Measurements from ENCODE around the gene PLXNC1.

GRCh38 chr12:94126067-94126466, 22.3 kb upstream of the PLXNC1 start:
- TF ChIP-seq KLF7 (tag by site-specific recombination; IDR thresholded peaks at IDR 0.05; ENCODE audit: borderline replicate concordance) (no peak), ZNF544 (tag by site-specific recombination; IDR thresholded peaks at IDR 0.05) (no peak), ZBTB8A (tag by site-specific recombination; IDR thresholded peaks at IDR 0.05) (no peak), SP7 (tag by site-specific recombination; IDR thresholded peaks at IDR 0.05) (no peak), ZNF274 (IDR thresholded peaks at IDR 0.05; ENCODE audit: low read length) (no peak), ZNF274 (tag by site-specific recombination; IDR thresholded peaks at IDR 0.05; ENCODE audit: borderline replicate concordance) (no peak), ZNF777 (tag by site-specific recombination; IDR thresholded peaks at IDR 0.05; ENCODE audit: borderline replicate concordance) (no peak)
- TF ChIP-seq, protein P1, sequence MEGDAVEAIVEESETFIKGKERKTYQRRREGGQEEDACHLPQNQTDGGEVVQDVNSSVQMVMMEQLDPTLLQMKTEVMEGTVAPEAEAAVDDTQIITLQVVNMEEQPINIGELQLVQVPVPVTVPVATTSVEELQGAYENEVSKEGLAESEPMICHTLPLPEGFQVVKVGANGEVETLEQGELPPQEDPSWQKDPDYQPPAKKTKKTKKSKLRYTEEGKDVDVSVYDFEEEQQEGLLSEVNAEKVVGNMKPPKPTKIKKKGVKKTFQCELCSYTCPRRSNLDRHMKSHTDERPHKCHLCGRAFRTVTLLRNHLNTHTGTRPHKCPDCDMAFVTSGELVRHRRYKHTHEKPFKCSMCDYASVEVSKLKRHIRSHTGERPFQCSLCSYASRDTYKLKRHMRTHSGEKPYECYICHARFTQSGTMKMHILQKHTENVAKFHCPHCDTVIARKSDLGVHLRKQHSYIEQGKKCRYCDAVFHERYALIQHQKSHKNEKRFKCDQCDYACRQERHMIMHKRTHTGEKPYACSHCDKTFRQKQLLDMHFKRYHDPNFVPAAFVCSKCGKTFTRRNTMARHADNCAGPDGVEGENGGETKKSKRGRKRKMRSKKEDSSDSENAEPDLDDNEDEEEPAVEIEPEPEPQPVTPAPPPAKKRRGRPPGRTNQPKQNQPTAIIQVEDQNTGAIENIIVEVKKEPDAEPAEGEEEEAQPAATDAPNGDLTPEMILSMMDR (tag by site-specific recombination; IDR thresholded peaks at IDR 0.05) = no peak

Measured in HEK293 (cell line).